H9 (cell line): ENCODE measurements around the gene RPL27. TPM values are rescaled to one million over a fixed set of nuclear protein-coding genes. Genes with fewer than 3 reads are reported as not detected.

ENCODE experiments used
- DNase-seq: peaks from one replicate; pipeline ENCODE4 v3.0.0-alpha.2; 2017
- H2AFZ ChIP-seq: one replicate; pipeline ENCODE4 v1.6.1; 2013; ENCODE audit warnings: mild to moderate bottlenecking, low read length, control low read depth, moderate library complexity
- H2AK5ac ChIP-seq: 2 replicates; pipeline ENCODE4 v1.6.1; 2013; ENCODE audit warnings: low read length, control low read depth, mixed read lengths; ENCODE audit not compliant: insufficient read length
- H2BK120ac ChIP-seq: one replicate; pipeline ENCODE4 v1.6.1; 2013; ENCODE audit warnings: low read depth, mild to moderate bottlenecking, low read length, control low read depth, inconsistent platforms; ENCODE audit not compliant: poor library complexity, severe bottlenecking
- H2BK12ac ChIP-seq: 2 replicates; pipeline ENCODE4 v1.6.1; 2013; ENCODE audit warnings: low read length, control low read depth, mixed read lengths, low read depth; ENCODE audit not compliant: insufficient read length
- H2BK15ac ChIP-seq: 2 replicates; pipeline ENCODE4 v1.6.1; 2013; ENCODE audit warnings: low read depth, low read length, control low read depth
- H2BK20ac ChIP-seq: one replicate; pipeline ENCODE4 v1.6.1; 2013; ENCODE audit warnings: low read depth, mild to moderate bottlenecking, low read length, control low read depth, inconsistent platforms; ENCODE audit not compliant: poor library complexity, severe bottlenecking
- H2BK5ac ChIP-seq: 2 replicates; pipeline ENCODE4 v1.6.1; 2013; ENCODE audit warnings: low read length, control low read depth, mixed read lengths; ENCODE audit not compliant: insufficient read length
- H3K14ac ChIP-seq: 2 replicates; pipeline ENCODE4 v1.6.1; 2013; ENCODE audit warnings: low read length, control low read depth; ENCODE audit not compliant: insufficient read depth
- H3K18ac ChIP-seq: 2 replicates; pipeline ENCODE4 v1.6.1; 2013; ENCODE audit warnings: low read depth, mild to moderate bottlenecking, mixed read lengths, low read length, control low read depth; ENCODE audit not compliant: insufficient read length
- H3K23ac ChIP-seq: 2 replicates; pipeline ENCODE4 v1.6.1; 2013; ENCODE audit warnings: low read length, control low read depth, mixed read lengths, low read depth; ENCODE audit not compliant: insufficient read length
- H3K23me2 ChIP-seq: 2 replicates; pipeline ENCODE4 v1.6.1; 2013; ENCODE audit warnings: low read depth, mild to moderate bottlenecking, mixed read lengths, low read length, control low read depth; ENCODE audit not compliant: insufficient read length, poor library complexity, severe bottlenecking
- H3K27ac ChIP-seq: 2 replicates; pipeline ENCODE4 v1.5.1; 2013; ENCODE audit warnings: low read length, control low read depth, mixed read lengths, low read depth; ENCODE audit not compliant: insufficient read length
- H3K27me3 ChIP-seq: 2 replicates; pipeline ENCODE4 v1.6.1; 2013; ENCODE audit warnings: low read length, control low read depth, inconsistent platforms; ENCODE audit not compliant: insufficient read depth
- H3K4ac ChIP-seq: 2 replicates; pipeline ENCODE4 v1.6.1; 2013; ENCODE audit warnings: low read depth, mild to moderate bottlenecking, control low read depth, inconsistent platforms, low read length, moderate library complexity
- H3K4me1 ChIP-seq: 2 replicates; pipeline ENCODE4 v1.6.1; 2013; ENCODE audit warnings: low read length, control low read depth, inconsistent platforms; ENCODE audit not compliant: insufficient read depth
- H3K4me2 ChIP-seq: 2 replicates; pipeline ENCODE4 v1.6.1; 2013; ENCODE audit warnings: low read length, control low read depth, mixed read lengths; ENCODE audit not compliant: insufficient read length, insufficient read depth
- H3K56ac ChIP-seq: 2 replicates; pipeline ENCODE4 v1.6.1; 2013; ENCODE audit warnings: low read depth, mild to moderate bottlenecking, mixed read lengths, low read length, control low read depth; ENCODE audit not compliant: insufficient read length
- H3K79me1 ChIP-seq: 2 replicates; pipeline ENCODE4 v1.6.1; 2013; ENCODE audit warnings: low read depth, mild to moderate bottlenecking, moderate library complexity, low read length, control low read depth, inconsistent platforms; ENCODE audit not compliant: insufficient read depth, poor library complexity, severe bottlenecking
- H3K79me2 ChIP-seq: 2 replicates; pipeline ENCODE4 v1.6.1; 2013; ENCODE audit warnings: low read length, control low read depth, inconsistent platforms; ENCODE audit not compliant: insufficient read depth
- H3K9ac ChIP-seq: 2 replicates; pipeline ENCODE4 v1.6.1; 2013; ENCODE audit warnings: low read length, control low read depth, mixed read lengths; ENCODE audit not compliant: insufficient read length; ENCODE audit errors: extremely low read depth
- H3K9me3 ChIP-seq: one replicate; pipeline ENCODE4 v1.6.1; 2013; ENCODE audit warnings: low read depth, low read length, inconsistent platforms; ENCODE audit not compliant: control insufficient read depth
- H3T11ph ChIP-seq: one replicate; pipeline ENCODE4 v1.6.1; 2013; ENCODE audit warnings: mild to moderate bottlenecking, low read length, control low read depth, inconsistent platforms
- H4K20me1 ChIP-seq: one replicate; pipeline ENCODE4 v1.6.1; 2013; ENCODE audit not compliant: control insufficient read depth, insufficient read length, insufficient read depth
- H4K5ac ChIP-seq: 2 replicates; pipeline ENCODE4 v1.6.1; 2013; ENCODE audit warnings: low read depth, mild to moderate bottlenecking, mixed read lengths, low read length, control low read depth; ENCODE audit not compliant: insufficient read length
- H4K8ac ChIP-seq: replicated peaks from 2 replicates; pipeline ENCODE4 v1.6.1; 2013; ENCODE audit warnings: low read length, control low read depth, mixed read lengths, low read depth; ENCODE audit not compliant: insufficient read length
- H4K91ac ChIP-seq: 2 replicates; pipeline ENCODE4 v1.6.1; 2013; ENCODE audit warnings: low read depth, mild to moderate bottlenecking, moderate library complexity, mixed read lengths, low read length, control low read depth; ENCODE audit not compliant: insufficient read length
- H3K27ac Mint-ChIP-seq, 3 experiments: 2 replicates in 2 of 3; 3 replicates in 1 of 3; pipeline ENCODE4 v1.8.0; 2020 to 2021; ENCODE audit warnings: mixed read lengths in 3 of 3, mild to moderate bottlenecking in 1 of 3, moderate library complexity in 1 of 3
- H3K27me3 Mint-ChIP-seq: 2 replicates; pipeline ENCODE4 v1.8.0; 2021; ENCODE audit warnings: low read depth, mild to moderate bottlenecking, moderate library complexity, mixed read lengths
- H3K36me3 Mint-ChIP-seq, 3 experiments: 2 replicates in 2 of 3; 3 replicates in 1 of 3; pipeline ENCODE4 v1.8.0; 2020 to 2021; ENCODE audit warnings: low read depth in 3 of 3, mixed read lengths in 3 of 3; ENCODE audit not compliant: insufficient read depth in 1 of 3
- H3K4me1 Mint-ChIP-seq, 2 experiments: 2 replicates each; pipeline ENCODE4 v1.8.0; 2020; ENCODE audit warnings: mixed read lengths in 2 of 2
- H3K4me3 Mint-ChIP-seq, 2 experiments: 2 replicates in 1 of 2; 3 replicates in 1 of 2; pipeline ENCODE4 v1.8.0; 2020 to 2021; ENCODE audit warnings: mild to moderate bottlenecking in 2 of 2, mixed read lengths in 2 of 2, moderate library complexity in 1 of 2
- H3K9me3 Mint-ChIP-seq, 2 experiments: 2 replicates in 1 of 2; 3 replicates in 1 of 2; pipeline ENCODE4 v1.8.0; 2020; ENCODE audit warnings: mild to moderate bottlenecking in 2 of 2, mixed read lengths in 2 of 2, moderate library complexity in 1 of 2
- WGBS: extraction: QIAGEN DNeasy Blood & Tissue Kit; methylation state at CpG from one replicate; pipeline ENCODE4 v1.1.7; 2013; ENCODE audit warnings: missing lambda C conversion rate, low lambda C conversion rate, mixed read lengths; ENCODE audit not compliant: insufficient read length; ENCODE audit errors: extremely low coverage; 5-methylcytosine and 5-hydroxymethylcytosine counted together
- total RNA-seq: library from RNA; stranded (reverse); gene quantifications from 2 replicates; pipeline ENCODE4 v1.2.1, GENCODE V29; 2021
- TF ChIP-seq, protein P1 (sequence below): fragments of 200-600 bp; sonication (generic); conservative IDR thresholded peaks from 3 replicates; pipeline ENCODE4 v1.8.0; 2021; ENCODE audit warnings: antibody characterized with exemption, mild to moderate bottlenecking

RPL27 gene
- total RNA-seq, 1 experiment from 2014 or later, result 1,514 TPM

DNA sequence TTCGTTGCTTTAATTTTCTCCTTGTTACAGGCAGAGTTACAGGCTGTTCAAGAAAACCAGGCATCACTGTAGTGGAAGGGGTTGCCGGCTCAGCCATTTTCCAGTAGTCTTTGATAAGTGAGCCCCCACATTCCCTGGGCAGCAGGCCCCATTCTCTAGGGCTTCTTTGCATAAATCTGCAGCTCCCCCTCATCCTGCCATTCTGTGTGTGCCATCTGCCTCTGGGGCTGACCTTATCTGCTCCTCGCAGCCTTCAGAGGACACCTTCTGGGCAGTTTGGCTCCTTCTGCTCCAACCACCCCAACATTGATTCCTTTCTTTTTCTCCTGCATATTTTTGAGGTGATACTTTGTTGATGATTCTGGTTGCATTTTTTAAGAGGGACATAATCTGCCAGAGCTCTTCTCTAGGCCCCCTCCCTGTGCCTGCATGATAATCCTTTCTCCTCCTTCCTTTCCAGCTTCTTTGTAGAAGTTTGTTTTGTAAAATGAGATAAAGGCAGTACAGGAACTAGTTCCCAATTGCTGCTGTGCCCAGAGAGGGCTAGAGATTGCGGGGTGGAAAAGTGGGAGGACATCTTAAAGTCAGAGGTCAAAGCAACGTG is 43.9 kb downstream of the RPL27 start:
- Histone ChIP-seq H2AFZ (no peak overlapping the region), H3K27ac (no peak overlapping the region), H2BK5ac (no peak overlapping the region), H3K9me3 (no peaks in the 10 kb centered on the region), H3K4ac (no peak overlapping the region), H2BK120ac (no peak overlapping the region), H2BK12ac (no peak overlapping the region), H3K4me2 (peak overlapping the region; percentile 9), H3K18ac (no peak overlapping the region), H3K23me2 (no peaks in the 10 kb centered on the region), H2BK20ac (no peak overlapping the region), H3K27me3 (no peaks in the 10 kb centered on the region), H4K20me1 (no peaks in the 10 kb centered on the region), H4K5ac (no peak overlapping the region), H3K4me1 (peaks cover 13% of the 10 kb centered on the region; the same call in 1 of the 2 replicates), H3K23ac (no peak overlapping the region), H3K14ac (no peak overlapping the region), H3K79me2 (no peaks in the 10 kb centered on the region), H3K56ac (no peak overlapping the region), H3K9ac (no peak overlapping the region), H4K8ac (no peak overlapping the region), H2BK15ac (no peak overlapping the region), H3K79me1 (no peaks in the 10 kb centered on the region), H3T11ph (no peak overlapping the region), H2AK5ac (no peak overlapping the region), H4K91ac (no peak overlapping the region)
- Mint-ChIP-seq H3K36me3 (peaks cover 10 to 20% (median 19%) of the 10 kb centered on the region in 3 experiments; a peak in 6 of 7 replicates), H3K4me1 (peaks cover 48 to 57% of the 10 kb centered on the region in 2 experiments), H3K27me3 (no peaks in the 10 kb centered on the region), H3K27ac (peak overlapping the region; percentile 92 to 98 (median 96)), H3K4me3 (peak overlapping the region in 1 of 2 experiments; percentile 20; a peak in 2 of 5 replicates), H3K9me3 (no peaks in the 10 kb centered on the region; a peak in 1 of 5 replicates)
- no peak for DNase-seq
- TF ChIP-seq, protein P1, sequence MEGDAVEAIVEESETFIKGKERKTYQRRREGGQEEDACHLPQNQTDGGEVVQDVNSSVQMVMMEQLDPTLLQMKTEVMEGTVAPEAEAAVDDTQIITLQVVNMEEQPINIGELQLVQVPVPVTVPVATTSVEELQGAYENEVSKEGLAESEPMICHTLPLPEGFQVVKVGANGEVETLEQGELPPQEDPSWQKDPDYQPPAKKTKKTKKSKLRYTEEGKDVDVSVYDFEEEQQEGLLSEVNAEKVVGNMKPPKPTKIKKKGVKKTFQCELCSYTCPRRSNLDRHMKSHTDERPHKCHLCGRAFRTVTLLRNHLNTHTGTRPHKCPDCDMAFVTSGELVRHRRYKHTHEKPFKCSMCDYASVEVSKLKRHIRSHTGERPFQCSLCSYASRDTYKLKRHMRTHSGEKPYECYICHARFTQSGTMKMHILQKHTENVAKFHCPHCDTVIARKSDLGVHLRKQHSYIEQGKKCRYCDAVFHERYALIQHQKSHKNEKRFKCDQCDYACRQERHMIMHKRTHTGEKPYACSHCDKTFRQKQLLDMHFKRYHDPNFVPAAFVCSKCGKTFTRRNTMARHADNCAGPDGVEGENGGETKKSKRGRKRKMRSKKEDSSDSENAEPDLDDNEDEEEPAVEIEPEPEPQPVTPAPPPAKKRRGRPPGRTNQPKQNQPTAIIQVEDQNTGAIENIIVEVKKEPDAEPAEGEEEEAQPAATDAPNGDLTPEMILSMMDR, result 0 out of 3 replicates have a peak, but pooled peaks have one; percentile 10
- no CpG with 5 or more reads among the region's 5 CpGs for WGBS
